Esophagus (tissue), 2 donors: ENCODE data around the gene SCARF2. TPM values are rescaled to one million over a fixed set of nuclear protein-coding genes. Genes with fewer than 3 reads are reported as not detected.

ENCODE experiments used
- H3K27ac ChIP-seq, 2 donors: one replicate each; pipeline ENCODE4 v1.5.1; 2013; ENCODE audit warnings: low read depth in 2 of 2, mild to moderate bottlenecking in 2 of 2, inconsistent platforms in 1 of 2, low read length in 1 of 2, moderate library complexity in 1 of 2
- H3K27me3 ChIP-seq, 2 donors: one replicate each; pipeline ENCODE4 v1.6.1; 2013; ENCODE audit warnings: low read length in 2 of 2, control low read depth in 1 of 2, mild to moderate bottlenecking in 1 of 2; ENCODE audit not compliant: insufficient read depth in 2 of 2, control insufficient read depth in 1 of 2
- H3K36me3 ChIP-seq, 2 donors: one replicate each; pipeline ENCODE4 v1.6.1; 2013; ENCODE audit warnings: low read length in 1 of 2; ENCODE audit not compliant: control insufficient read depth in 2 of 2, insufficient read depth in 2 of 2
- H3K4me1 ChIP-seq, 2 donors: one replicate each; pipeline ENCODE4 v1.6.1; 2013; ENCODE audit warnings: low read length in 1 of 2; ENCODE audit not compliant: control insufficient read depth in 2 of 2, insufficient read depth in 2 of 2
- H3K4me3 ChIP-seq, 2 donors: one replicate each; pipeline ENCODE4 v1.5.1; 2013; ENCODE audit warnings: low read length in 2 of 2, mild to moderate bottlenecking in 2 of 2, low read depth in 1 of 2, moderate library complexity in 1 of 2
- H3K9me3 ChIP-seq, 2 donors: one replicate each; pipeline ENCODE4 v1.6.1; 2013; ENCODE audit warnings: mild to moderate bottlenecking in 2 of 2, low read depth in 1 of 2, low read length in 1 of 2, moderate library complexity in 1 of 2; ENCODE audit not compliant: control insufficient read depth in 2 of 2, insufficient read depth in 1 of 2
- WGBS, 2 donors: extraction: QIAGEN DNeasy Blood & Tissue Kit; methylation state at CpG; one replicate each; pipeline ENCODE4 v1.1.7; 2013; 5-methylcytosine and 5-hydroxymethylcytosine counted together
- polyA plus RNA-seq, 2 donors: library from polyadenylated mRNA; stranded (reverse); fragments of 200-250 nt; gene quantifications; one replicate each; pipeline ENCODE4 v1.2.3, GENCODE V29; 2013
- donor health status: healthy with polysubstance abuse.
- donor health status: Bipolar disorder and iron deficiency.

SCARF2 gene
- polyA plus RNA-seq, 2 donors, result 0.57 to 1.0 TPM

DNA sequence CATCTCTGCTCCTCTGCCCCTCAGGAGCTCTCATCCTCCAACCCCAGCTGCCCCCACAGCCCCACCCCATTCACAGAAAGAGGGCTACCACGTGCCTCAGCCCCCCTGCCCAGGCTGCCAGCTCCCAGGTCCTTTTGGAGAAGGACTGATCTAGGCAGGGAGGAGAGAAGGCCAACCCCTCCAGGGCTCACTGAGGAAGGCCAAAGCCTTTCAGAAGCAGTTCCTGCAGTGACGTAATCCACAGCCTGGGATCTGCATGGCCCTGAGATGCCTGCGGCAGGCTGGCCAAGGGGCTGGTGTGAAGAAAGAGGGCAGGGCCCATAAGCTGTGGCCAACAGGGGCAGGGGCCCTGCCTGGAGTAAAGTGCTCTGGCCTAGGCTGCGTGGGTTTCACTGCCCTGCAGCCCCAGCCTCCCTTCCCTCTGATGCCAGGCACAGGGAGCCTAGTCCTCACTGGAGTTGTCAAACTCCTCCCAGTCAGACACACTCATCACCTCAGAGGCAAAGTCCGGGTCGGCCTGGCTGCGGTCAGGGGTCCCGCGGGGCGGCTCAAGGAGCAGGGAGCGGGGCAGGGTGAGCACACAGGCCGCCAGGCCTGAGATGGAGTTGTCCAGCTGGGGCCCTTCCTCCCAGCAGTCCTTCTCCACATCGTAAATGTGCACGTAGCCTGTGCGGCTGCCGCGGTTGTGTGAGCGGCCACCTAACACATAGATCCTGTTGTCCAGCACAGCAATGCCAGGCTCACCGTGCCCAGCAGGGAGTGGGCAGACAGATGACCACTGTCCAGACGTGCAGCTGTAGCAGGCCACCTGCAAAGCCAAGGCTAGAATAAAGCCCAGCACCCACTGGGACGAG is 4.2 kb upstream of the SCARF2 start:
- H3K9me3 ChIP-seq, result no peaks in the 10 kb centered on the region
- 83 to 85% methylated on average over 21 of the region's 21 CpGs for WGBS, 2 donors
- peaks cover 0 to 13% of the 10 kb centered on the region in 2 donors for H3K27me3 ChIP-seq
- H3K27ac ChIP-seq, result no peak overlapping the region
- H3K4me1 ChIP-seq, result peaks cover 3 to 7% of the 10 kb centered on the region in 2 donors
- peaks cover 2 to 6% of the 10 kb centered on the region in 2 donors for H3K36me3 ChIP-seq
- no peak overlapping the region for H3K4me3 ChIP-seq

DNA sequence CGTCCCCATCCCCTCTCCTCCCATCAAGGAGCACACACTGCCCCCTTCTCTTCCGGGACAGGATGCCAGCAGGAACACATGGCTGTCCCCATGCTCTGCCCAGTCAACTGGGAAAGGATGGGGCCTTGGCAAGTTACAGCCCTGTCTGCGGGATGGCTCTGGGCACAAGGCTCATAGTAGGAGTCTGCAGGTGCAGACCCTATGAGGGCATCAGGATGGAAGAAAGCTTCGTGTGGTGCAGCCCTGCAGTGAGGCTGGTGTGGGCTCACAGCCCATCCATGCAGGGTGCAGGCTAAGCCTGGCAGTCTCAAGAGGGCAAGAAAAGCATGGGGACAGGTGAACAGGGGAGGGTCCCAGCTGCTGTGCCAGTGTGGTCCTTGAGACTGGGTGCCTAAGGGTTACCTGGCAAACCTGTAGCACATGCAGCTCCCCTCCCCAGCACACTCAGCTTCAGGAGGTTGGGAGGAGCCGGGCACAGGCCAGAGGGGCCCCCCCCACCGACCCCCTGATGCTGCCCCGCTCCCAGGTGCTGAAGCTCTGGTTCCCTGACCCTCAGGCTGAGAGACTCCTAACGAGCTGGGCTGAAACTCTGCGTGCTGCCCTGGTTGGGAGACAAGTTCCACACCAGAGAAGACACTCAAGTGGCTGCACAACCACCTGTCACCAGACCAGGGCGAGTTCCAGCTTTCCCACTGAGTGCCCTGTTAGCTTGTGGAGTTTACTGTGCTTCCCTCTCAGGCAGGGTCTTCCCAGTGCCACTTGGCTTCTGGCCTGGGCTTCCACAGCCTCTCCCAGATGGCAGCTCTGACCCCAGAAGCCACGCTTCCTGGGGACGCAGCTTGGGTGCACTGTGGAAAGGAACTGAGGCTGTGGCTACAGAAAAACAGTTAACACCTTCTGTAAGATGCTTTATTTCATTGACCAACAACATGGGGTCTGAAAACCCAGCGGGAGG is 3.3 kb upstream of the SCARF2 start:
- no peak overlapping the region for H3K4me3 ChIP-seq
- peaks cover 0 to 13% of the 10 kb centered on the region in 2 donors for H3K27me3 ChIP-seq
- H3K27ac ChIP-seq, result no peak overlapping the region
- peaks cover 2 to 3% of the 10 kb centered on the region in 2 donors for H3K36me3 ChIP-seq
- peaks cover 6 to 9% of the 10 kb centered on the region in 2 donors for H3K4me1 ChIP-seq
- 74 to 78% methylated on average over 13 of the region's 13 CpGs for WGBS, 2 donors
- H3K9me3 ChIP-seq, result no peaks in the 10 kb centered on the region

DNA sequence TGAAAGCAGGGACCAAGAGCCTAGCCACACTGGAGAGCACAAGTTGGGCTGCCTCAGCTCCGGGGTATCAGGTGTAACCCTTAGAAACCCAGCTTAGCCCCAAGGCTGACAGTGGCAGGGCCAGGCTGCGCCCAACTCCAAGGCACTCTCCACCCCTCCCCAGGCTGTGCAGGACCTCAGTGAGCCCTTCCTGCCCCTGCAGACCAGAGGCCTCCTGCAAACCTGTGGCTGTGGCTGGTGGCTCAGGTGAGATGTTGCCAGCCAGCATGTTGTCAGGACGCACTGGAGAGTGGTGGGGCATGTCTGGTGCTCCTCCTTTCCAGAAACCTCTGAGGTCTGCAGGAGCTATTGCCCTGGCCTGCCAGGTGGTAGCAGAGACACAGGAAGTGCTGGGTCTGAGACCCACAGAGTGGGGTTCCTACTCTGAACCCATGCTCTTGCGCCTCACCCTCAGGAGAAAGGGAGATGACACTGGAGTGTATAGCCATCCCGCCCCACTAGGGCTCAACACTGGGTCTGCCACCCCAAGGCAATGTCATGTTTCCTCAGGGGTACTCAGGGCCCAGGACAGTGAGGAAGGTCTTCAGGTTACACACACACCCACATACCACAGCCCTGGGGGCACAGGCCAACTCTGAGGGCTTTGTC is 2.4 kb upstream of the SCARF2 start:
- H3K27me3 ChIP-seq, result peaks cover 0 to 13% of the 10 kb centered on the region in 2 donors
- peaks cover 2 to 3% of the 10 kb centered on the region in 2 donors for H3K36me3 ChIP-seq
- H3K4me3 ChIP-seq, result no peak overlapping the region
- WGBS, 2 donors, result 92 to 95% methylated on average over 5 of the region's 5 CpGs
- H3K9me3 ChIP-seq, result no peaks in the 10 kb centered on the region
- H3K27ac ChIP-seq, result no peak overlapping the region
- peaks cover 8 to 9% of the 10 kb centered on the region in 2 donors for H3K4me1 ChIP-seq

DNA sequence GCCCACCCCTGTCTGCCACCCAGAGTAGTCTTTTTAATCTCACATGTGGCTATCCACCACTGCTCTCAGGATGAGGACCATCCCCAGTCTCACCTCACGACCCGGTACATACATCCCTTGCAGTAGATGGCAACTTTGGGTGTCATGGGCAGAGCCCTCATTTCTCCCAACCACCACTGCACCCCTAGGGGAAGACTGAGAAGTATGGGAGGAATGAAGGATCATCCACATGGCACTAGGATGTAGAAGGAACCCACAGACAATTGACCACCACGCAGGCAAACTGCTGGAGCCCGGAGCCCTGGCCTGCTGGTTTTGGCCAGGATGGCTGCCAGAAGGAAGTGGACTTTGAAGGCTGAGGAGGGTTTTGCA is 1.9 kb upstream of the SCARF2 start:
- H3K36me3 ChIP-seq, result peaks cover 2 to 3% of the 10 kb centered on the region in 2 donors
- H3K27me3 ChIP-seq, result peaks cover 0 to 13% of the 10 kb centered on the region in 2 donors
- H3K4me3 ChIP-seq, result no peak overlapping the region
- H3K27ac ChIP-seq, result no peak overlapping the region
- H3K4me1 ChIP-seq, result peaks cover 8 to 9% of the 10 kb centered on the region in 2 donors
- H3K9me3 ChIP-seq, result no peaks in the 10 kb centered on the region
- 90 to 93% methylated on average over 4 of the region's 4 CpGs for WGBS, 2 donors

DNA sequence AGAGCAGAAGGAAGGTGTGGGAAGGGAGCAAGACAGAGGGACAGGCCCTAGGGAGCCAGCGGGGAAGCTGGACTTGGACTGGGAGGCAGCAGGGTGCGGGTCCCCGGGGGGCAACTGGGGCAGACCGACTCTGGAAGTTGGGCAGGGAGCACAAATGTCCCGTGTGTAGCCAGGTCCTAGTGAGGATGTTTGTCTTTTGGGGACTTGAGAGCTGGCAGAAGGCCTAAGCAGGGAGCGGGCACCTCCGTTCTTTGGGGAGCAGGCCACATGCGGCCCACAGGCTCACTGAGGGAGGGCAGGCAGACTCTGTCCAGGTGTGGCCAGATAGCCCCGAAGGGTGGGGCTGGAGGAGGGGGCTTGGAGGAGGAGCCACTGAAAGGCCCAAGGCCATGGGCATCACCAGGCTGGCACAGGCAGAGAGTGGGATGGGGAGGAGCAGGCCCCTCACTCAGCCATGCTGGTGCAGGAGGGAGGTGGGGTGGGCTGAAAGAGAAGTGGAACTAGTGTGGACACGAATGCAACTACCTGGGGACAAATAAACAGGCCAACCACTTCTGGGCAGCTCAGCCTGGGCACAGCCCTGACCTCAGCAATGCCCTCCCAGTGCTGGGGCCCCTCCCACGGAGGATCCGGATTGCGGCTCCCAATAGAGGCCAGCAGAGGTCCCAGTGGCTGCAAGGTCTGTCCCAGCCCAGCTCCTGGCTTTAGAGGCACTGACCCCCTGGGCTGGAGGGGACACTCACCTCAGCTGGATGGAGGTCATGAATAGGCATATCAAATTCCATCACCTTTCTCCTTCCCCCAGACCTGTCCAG is 1.3 kb upstream of the SCARF2 start:
- Histone ChIP-seq H3K27ac (peak overlapping the region; percentile 57 to 66), H3K27me3 (peaks cover 0 to 13% of the 10 kb centered on the region in 2 donors)

DNA sequence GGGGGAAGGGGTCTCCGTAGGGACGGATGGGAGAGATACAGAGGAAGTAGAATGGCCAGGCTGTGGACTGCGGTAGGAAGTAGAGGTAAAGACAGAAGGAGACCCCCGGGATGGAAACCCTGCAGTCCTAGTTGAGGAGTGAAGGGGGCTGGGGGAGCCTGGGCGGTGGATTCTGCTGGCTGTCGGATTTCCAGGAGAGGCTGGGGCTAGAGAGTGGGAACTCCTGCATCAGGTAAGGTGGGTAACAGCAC is 727 bp upstream of the SCARF2 start:
- Histone ChIP-seq H3K27me3 (peaks cover 3 to 14% of the 10 kb centered on the region in 2 donors), H3K4me1 (peaks cover 8 to 9% of the 10 kb centered on the region in 2 donors), H3K4me3 (peak overlapping the region; percentile 41 to 46), H3K27ac (peak overlapping the region; percentile 57 to 66), H3K9me3 (no peaks in the 10 kb centered on the region), H3K36me3 (peaks cover 0 to 3% of the 10 kb centered on the region in 2 donors)
- 38 to 45% methylated on average over 6 of the region's 6 CpGs for WGBS, 2 donors

More for the DNA sequence above, 1.3 kb upstream of the SCARF2 start:
- H3K4me1 ChIP-seq, result peaks cover 8 to 9% of the 10 kb centered on the region in 2 donors
- 66 to 78% methylated on average over 13 of the region's 13 CpGs for WGBS, 2 donors
- peaks cover 0 to 3% of the 10 kb centered on the region in 2 donors for H3K36me3 ChIP-seq
- no peak overlapping the region for H3K4me3 ChIP-seq
- H3K9me3 ChIP-seq, result no peaks in the 10 kb centered on the region

DNA sequence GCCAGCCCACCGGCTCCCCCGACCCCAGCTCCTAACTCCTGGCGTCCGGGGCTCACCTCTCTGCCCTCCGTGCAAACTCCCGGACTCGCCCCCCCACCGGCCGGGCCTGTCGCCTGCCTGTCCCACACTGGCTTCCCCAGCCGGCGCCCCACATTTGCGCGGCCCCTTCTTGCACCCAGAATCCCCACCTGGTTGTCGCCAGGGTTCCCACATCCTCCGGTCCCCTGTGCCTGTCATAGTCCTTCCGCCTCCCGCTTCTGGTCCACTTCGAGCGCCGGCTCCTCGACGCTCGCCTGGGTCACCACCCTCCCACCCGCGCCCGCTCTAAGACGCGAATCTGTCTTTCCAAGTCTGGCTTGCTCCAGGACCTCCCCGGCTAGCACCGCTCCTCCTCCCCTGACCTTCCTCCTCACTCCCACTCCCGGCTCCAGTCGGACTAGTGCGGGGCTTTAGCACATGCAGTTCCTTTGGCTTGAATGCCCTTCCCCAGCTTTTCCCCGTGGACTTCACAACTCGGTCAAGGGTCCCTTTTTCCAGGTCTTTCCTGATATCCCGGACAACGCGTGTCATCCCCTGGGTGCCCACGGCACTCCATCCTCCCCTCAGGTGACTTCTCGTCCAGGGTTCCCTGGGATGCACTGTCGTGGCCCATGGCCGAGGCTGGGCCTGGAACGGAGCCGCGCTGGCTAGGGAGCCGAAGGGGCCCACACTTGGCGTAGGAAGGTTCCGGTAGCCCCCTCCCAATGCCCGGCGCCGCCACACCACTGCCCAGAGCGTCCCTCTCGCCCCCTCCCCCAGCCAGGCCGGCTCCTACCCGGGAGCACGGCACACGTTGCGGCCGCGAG is 635 bp downstream of the SCARF2 start:
- Histone ChIP-seq H3K9me3 (no peaks in the 10 kb centered on the region), H3K27ac (peak overlapping the region; percentile 66 to 74), H3K27me3 (peaks cover 3 to 17% of the 10 kb centered on the region in 2 donors), H3K4me3 (peak overlapping the region; percentile 44 to 46), H3K36me3 (no peaks in the 10 kb centered on the region), H3K4me1 (peaks cover 9% of the 10 kb centered on the region in 2 donors)
- WGBS, 2 donors, result 2 to 4% methylated on average over 60 to 61 of the region's 61 CpGs

DNA sequence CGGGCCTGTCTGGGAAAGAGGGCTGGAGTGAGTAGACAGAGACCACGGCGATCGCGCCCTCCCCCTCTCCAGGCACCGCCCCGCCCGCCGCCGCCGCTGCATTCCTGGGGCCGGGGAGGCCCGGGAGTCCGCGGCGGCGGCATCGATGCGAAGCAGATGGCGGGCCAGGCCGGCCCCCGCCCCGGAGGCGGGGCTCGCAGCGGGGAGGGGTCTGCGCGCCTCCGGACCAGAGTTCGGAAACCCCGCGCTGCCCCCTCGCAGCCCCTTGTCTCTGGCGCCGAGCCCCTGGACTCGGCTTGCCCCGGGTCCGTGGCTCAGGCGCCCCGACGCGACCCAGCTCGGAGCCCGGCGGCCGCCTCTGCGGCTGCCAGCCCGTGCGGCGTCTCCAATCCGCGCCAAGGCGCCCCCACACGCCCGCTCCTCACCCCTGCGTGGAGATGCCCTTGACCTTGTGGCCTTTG is 1.3 kb downstream of the SCARF2 start:
- 0 to 2% methylated on average over 19 to 56 of the region's 56 CpGs for WGBS, 2 donors
- no peaks in the 10 kb centered on the region for H3K9me3 ChIP-seq
- H3K27ac ChIP-seq, result no peak overlapping the region
- peak overlapping the region; percentile 44 to 46 for H3K4me3 ChIP-seq
- H3K27me3 ChIP-seq, result peaks cover 3 to 23% of the 10 kb centered on the region in 2 donors
- no peaks in the 10 kb centered on the region for H3K36me3 ChIP-seq
- H3K4me1 ChIP-seq, result peaks cover 9 to 12% of the 10 kb centered on the region in 2 donors
